Right renal pelvis (tissue), 4 donors: ENCODE measurements around the gene PIK3CB. TPM values are rescaled to one million over a fixed set of nuclear protein-coding genes. Genes with fewer than 3 reads are reported as not detected.
"Not testable (repeated sequence)": the region's sequence is repeated elsewhere in the genome, so short reads cannot be mapped to it uniquely, and the experiment has no call there.

Source experiments
- DNase-seq, 4 donors: peaks; one replicate each; pipeline ENCODE4 v3.0.0-alpha.2; 2013; ENCODE audit warnings: low read depth in 4 of 4, low spot score in 3 of 4, missing footprints in 1 of 4
- polyA plus RNA-seq, 4 donors: library from polyadenylated mRNA; unstranded; fragments of 120-200 nt; gene quantifications; one replicate each; pipeline ENCODE4 v1.2.1, GENCODE V29; 2013; ENCODE audit not compliant: insufficient read length in 4 of 4

The PIK3CB gene
- polyA plus RNA-seq, 4 donors = 27.9 to 35.4 (median 32.9) TPM

GRCh38 chr3:138768946-138769345 lies 65.8 kb downstream of the PIK3CB start:
- no peak for DNase-seq

GRCh38 chr3:138768125-138768524 lies 66.6 kb downstream of the PIK3CB start:
- no peak for DNase-seq

GRCh38 chr3:138767498-138768104 lies 67.1 kb downstream of the PIK3CB start:
- no peak for DNase-seq

- no peak for DNase-seq
Measured at GRCh38 chr3:138761002-138761401, 73.7 kb downstream of the PIK3CB start.

GRCh38 chr3:138748190-138748589 lies 86.5 kb downstream of the PIK3CB start:
- no peak for DNase-seq

- DNase-seq = no peak
Measured at GRCh38 chr3:138747225-138747624, 87.5 kb downstream of the PIK3CB start.

GRCh38 chr3:138740072-138740471 lies 94.7 kb downstream of the PIK3CB start:
- no peak for DNase-seq

GRCh38 chr3:138732456-138732855 lies 102.3 kb downstream of the PIK3CB start:
- DNase-seq = no peak

- DNase-seq = no peak
Measured at GRCh38 chr3:138726946-138727730, 107.6 kb downstream of the PIK3CB start.

- not testable (repeated sequence) for DNase-seq
Measured at GRCh38 chr3:138726042-138726441, 108.7 kb downstream of the PIK3CB start.

- no peak for DNase-seq
Measured at GRCh38 chr3:138725116-138725515, 109.6 kb downstream of the PIK3CB start.

- no peak for DNase-seq
Measured at GRCh38 chr3:138724443-138724842, 110.3 kb downstream of the PIK3CB start.

- no peak for DNase-seq
Measured at GRCh38 chr3:138718849-138719248, 115.9 kb downstream of the PIK3CB start.

GRCh38 chr3:138717348-138717747 lies 117.4 kb downstream of the PIK3CB start:
- DNase-seq = no peak

- DNase-seq = no peak
Measured at GRCh38 chr3:138712086-138712485, 122.6 kb downstream of the PIK3CB start.

GRCh38 chr3:138705675-138706074 lies 129.1 kb downstream of the PIK3CB start:
- no peak for DNase-seq

GRCh38 chr3:138696666-138697370 lies 137.9 kb downstream of the PIK3CB start:
- DNase-seq = no peak

GRCh38 chr3:138694287-138695007 lies 140.3 kb downstream of the PIK3CB start:
- DNase-seq = no peak

- DNase-seq = no peak
Measured at GRCh38 chr3:138692152-138692551, 142.6 kb downstream of the PIK3CB start.

- no peak for DNase-seq
Measured at GRCh38 chr3:138691351-138691750, 143.4 kb downstream of the PIK3CB start.

GRCh38 chr3:138690036-138690435 lies 144.7 kb downstream of the PIK3CB start:
- no peak for DNase-seq
